Kidney (tissue), 14 donors: ENCODE data around the gene DNAI1. TPM values are rescaled to one million over a fixed set of nuclear protein-coding genes. Genes with fewer than 3 reads are reported as not detected.

ENCODE experiments used
- DNase-seq, 5 donors: peaks; one replicate each; pipeline ENCODE4 v3.0.0-alpha.2; 2013 to 2020
- FAIRE-seq: peaks from 2 replicates; lab custom pipeline; 2012; peaks lifted over from hg19 to GRCh38; lab: Jason Lieb, UNC
- H3K27ac ChIP-seq, 2 donors: one replicate each; pipeline ENCODE4 v1.7.0; 2013; ENCODE audit warnings: low read depth in 2 of 2, low read length in 2 of 2, inconsistent platforms in 1 of 2
- H3K27me3 ChIP-seq: one replicate; pipeline ENCODE4 v1.7.1; 2013; ENCODE audit warnings: low read length, inconsistent platforms; ENCODE audit not compliant: control insufficient read depth, insufficient read depth
- H3K36me3 ChIP-seq, 3 donors: one replicate each; pipeline versions ENCODE4 v1.7.0 to v1.7.1; 2013; ENCODE audit warnings: low read length in 3 of 3, control low read depth in 1 of 3, inconsistent platforms in 1 of 3; ENCODE audit not compliant: insufficient read depth in 3 of 3, control insufficient read depth in 2 of 3
- H3K4me1 ChIP-seq, 3 donors: one replicate each; pipeline versions ENCODE4 v1.7.0 to v1.7.1; 2013; ENCODE audit warnings: low read length in 3 of 3, inconsistent platforms in 1 of 3, low read depth in 1 of 3; ENCODE audit not compliant: control insufficient read depth in 2 of 3, insufficient read depth in 2 of 3
- H3K4me3 ChIP-seq, 3 donors: one replicate each; pipeline versions ENCODE4 v1.7.0 to v1.8.1; 2013; ENCODE audit warnings: low read length in 3 of 3, control low read depth in 1 of 3, inconsistent platforms in 1 of 3
- H3K9ac ChIP-seq, 3 donors: one replicate each; pipeline versions ENCODE4 v1.7.0 to v1.7.1; 2013; ENCODE audit warnings: low read length in 3 of 3, control low read depth in 1 of 3, inconsistent platforms in 1 of 3
- H3K9me3 ChIP-seq, 3 donors: one replicate each; pipeline versions ENCODE4 v1.7.0 to v1.7.1; 2013; ENCODE audit warnings: low read length in 3 of 3, control low read depth in 1 of 3, inconsistent platforms in 1 of 3; ENCODE audit not compliant: control insufficient read depth in 2 of 3, insufficient read depth in 1 of 3
- intact Hi-C: fragments of 100-400 bp; cut with DNase I; formaldehyde crosslinking; loops from one replicate; pipeline ENCODE4 v1.11.1; 2022
- polyA plus RNA-seq: library from polyadenylated mRNA; stranded (reverse); fragments of 350-450 nt; fragmentation: Illumina TruSeq; extraction: RNeasy Lipid Tissue Mini Kit (QIAGEN cat#74804); gene quantifications from one replicate; pipeline ENCODE4 v1.2.3, GENCODE V29; 2014; ENCODE audit warnings: low read depth, low replicate concordance; ENCODE audit not compliant: insufficient read depth
- total RNA-seq: library from RNA; stranded (reverse); fragmentation: NEBNext Ultra II Directional; extraction: Animal tissue kit (Norgen Biotek cat#: 25700); gene quantifications from one replicate; pipeline ENCODE4 v1.2.1, GENCODE V29; 2021
- TF ChIP-seq, protein P1 (sequence below): IDR thresholded peaks from 3 replicates; pipeline ENCODE4 v1.5.1; 2012; ENCODE audit warnings: mild to moderate bottlenecking, moderate library complexity, borderline replicate concordance; ENCODE audit not compliant: insufficient read depth; ENCODE audit errors: extremely low read depth
- donor health status: control.
- donor health status: control.
- donor health status: control.
- donor health status: control.
- donor health status: control.
- donor health status: DM: yes; HTN: yes; CAD: no.
- donor health status: Normal renal cell carcinoma (clear cell type).

DNAI1 gene
- total and polyA plus RNA-seq, 2 donors from 2014 or later, result 2.4 to 3.0 TPM

DNA sequence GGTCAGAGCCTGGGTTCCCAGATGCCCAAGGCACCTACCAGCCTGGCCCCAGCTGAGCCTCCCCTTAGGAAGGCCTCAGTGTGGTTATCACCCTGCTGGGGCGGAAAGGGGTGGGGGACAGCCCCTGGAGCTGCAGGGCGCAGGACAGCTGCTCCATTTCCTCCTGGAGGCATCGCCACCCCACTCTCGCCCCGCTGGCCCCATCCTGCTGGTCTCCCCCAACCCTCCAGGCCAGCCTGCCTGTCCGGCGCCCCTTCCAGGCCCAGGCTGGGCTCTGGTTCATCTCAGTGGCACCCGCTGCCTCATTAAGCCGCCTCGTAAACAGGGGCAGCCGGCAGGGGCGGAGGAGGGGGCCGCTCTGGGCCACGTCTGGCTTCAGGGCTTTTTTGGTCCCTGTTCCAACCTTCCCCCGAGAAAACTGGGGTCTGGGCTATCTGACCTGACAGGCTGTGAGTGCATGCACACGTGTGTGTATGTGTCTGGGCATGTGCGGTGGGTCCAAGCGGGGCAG lies 95.0 kb downstream of the DNAI1 start:
- DNase-seq (peak in 3 of 5 donors; percentile 30 to 65 (median 61)), FAIRE-seq (no peak)
- Histone ChIP-seq H3K9ac (no peak overlapping the region), H3K36me3 (no peaks in the 10 kb centered on the region), H3K27ac (no peak overlapping the region), H3K9me3 (no peaks in the 10 kb centered on the region), H3K4me3 (no peak overlapping the region), H3K27me3 (no peaks in the 10 kb centered on the region), H3K4me1 (peaks cover 3 to 10% (median 7%) of the 10 kb centered on the region in 3 donors)
- intact Hi-C loops, result no loop called here
- TF ChIP-seq, protein P1, sequence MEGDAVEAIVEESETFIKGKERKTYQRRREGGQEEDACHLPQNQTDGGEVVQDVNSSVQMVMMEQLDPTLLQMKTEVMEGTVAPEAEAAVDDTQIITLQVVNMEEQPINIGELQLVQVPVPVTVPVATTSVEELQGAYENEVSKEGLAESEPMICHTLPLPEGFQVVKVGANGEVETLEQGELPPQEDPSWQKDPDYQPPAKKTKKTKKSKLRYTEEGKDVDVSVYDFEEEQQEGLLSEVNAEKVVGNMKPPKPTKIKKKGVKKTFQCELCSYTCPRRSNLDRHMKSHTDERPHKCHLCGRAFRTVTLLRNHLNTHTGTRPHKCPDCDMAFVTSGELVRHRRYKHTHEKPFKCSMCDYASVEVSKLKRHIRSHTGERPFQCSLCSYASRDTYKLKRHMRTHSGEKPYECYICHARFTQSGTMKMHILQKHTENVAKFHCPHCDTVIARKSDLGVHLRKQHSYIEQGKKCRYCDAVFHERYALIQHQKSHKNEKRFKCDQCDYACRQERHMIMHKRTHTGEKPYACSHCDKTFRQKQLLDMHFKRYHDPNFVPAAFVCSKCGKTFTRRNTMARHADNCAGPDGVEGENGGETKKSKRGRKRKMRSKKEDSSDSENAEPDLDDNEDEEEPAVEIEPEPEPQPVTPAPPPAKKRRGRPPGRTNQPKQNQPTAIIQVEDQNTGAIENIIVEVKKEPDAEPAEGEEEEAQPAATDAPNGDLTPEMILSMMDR, result no peak

DNA sequence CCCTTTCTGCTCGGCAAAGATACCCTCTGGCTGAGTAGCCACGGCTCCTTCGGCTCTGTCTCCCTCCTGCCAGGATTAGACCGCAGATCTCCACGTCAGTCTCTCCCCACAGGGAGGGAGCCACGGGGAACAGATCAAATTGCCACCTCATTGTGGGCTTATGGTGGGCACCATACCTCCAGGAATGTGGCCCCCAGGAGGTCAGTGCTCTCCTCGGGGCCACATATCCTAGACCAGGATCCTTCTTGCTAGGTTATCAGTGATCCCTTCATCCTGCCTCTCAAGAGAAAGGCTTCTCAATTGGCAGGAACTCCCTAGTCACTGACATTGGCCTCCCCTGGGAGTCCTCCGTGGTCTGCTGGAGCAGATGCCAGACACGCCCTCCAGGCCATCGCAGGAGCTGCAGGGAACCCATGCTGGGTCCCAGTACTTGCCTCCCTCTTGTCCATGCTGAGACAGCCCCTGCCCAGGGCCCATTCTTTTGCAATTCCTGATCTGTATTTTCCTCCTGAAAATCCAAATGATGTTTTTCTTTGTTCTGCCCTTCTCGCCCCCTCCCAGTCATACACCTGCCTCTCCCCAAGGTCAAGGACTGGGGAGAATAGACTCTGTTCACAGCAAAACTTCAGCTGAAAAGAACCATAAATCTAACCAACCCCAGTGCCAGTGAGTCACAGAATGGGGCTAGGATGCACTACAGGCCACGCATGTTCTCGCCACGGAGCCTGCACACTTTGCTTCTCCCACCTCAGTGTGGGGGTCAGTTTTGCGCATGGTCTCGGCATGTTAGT lies 95.8 kb downstream of the DNAI1 start:
- Histone ChIP-seq H3K4me1 (peaks cover 3 to 12% (median 10%) of the 10 kb centered on the region in 3 donors), H3K27ac (no peak overlapping the region), H3K27me3 (no peaks in the 10 kb centered on the region), H3K9ac (no peak overlapping the region), H3K36me3 (no peaks in the 10 kb centered on the region), H3K4me3 (no peak overlapping the region), H3K9me3 (no peaks in the 10 kb centered on the region)
- DNase-seq (peak in 4 of 5 donors; percentile 35 to 70 (median 50)), FAIRE-seq (no peak)
- TF ChIP-seq, protein P1, result no peak
- intact Hi-C loops, result no loop called here

DNA sequence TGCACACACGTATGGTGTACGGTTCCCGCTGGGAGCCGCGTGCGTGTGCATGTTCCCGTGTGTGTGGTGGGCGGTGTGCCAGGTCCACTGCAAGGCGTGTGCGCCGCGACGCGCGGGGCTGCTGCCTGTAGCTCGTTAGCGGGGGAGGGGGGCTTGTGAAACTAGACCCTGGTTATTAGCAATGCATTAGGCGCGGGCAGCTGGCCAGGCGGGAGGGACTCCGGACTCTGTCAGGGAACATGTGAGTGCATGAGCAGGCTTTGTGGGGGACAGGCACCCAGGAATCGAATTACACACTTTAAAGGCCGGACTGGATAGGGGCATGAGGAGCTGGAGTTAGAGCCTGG lies 96.4 kb downstream of the DNAI1 start:
- TF ChIP-seq, protein P1, result no peak
- H3K27ac ChIP-seq, result no peak overlapping the region
- peaks cover 3 to 14% (median 10%) of the 10 kb centered on the region in 3 donors for H3K4me1 ChIP-seq
- no peaks in the 10 kb centered on the region for H3K9me3 ChIP-seq
- H3K36me3 ChIP-seq, result no peaks in the 10 kb centered on the region
- peak; percentile 72 to 94 (median 88) for DNase-seq
- no peaks in the 10 kb centered on the region for H3K27me3 ChIP-seq
- H3K4me3 ChIP-seq, result no peak overlapping the region
- H3K9ac ChIP-seq, result no peak overlapping the region
- no peak for FAIRE-seq
- intact Hi-C loops, result no loop called here
